M059J (cell line): ENCODE results near the gene MIA2. TPM values are rescaled to one million over a fixed set of nuclear protein-coding genes. Genes with fewer than 3 reads are reported as not detected.
"Not testable (repeated sequence)": the region's sequence is repeated elsewhere in the genome, so short reads cannot be mapped to it uniquely, and the experiment has no call there.

Source experiments
- DNase-seq: peaks from one replicate; pipeline ENCODE4 v3.0.0-alpha.2; 2012; ENCODE audit warnings: low read depth
- total RNA-seq: library from RNA; depleted of rRNA; stranded (reverse); fragments of >200 nt; shearing (Covaris generic); gene quantifications from 2 replicates; pipeline ENCODE4 v1.2.3, GENCODE V29; 2014; rRNA removed

The MIA2 gene
- 18.0 and 20.1 TPM in 2 replicates for total RNA-seq

GRCh38 chr14:39233680-39234326, at the start of gene MIA2:
Gene MIA2 (plus strand): TSS chr14:39233915. CDS start chr14:39234115, 200 bp downstream.
- no peak for DNase-seq

- DNase-seq: no peak
These were observed 49.0 kb upstream of the MIA2 start for GRCh38 chr14:39184628-39185255.

- DNase-seq: no peak
These were observed 48.3 kb upstream of the MIA2 start for GRCh38 chr14:39185256-39186049.

- DNase-seq: no peak
These were observed 46.7 kb upstream of the MIA2 start for GRCh38 chr14:39186941-39187525.

GRCh38 chr14:39203659-39204606, 29.8 kb upstream of the MIA2 start:
- peak; percentile 51 for DNase-seq

GRCh38 chr14:39207430-39207829, 26.3 kb upstream of the MIA2 start:
- not testable (repeated sequence) for DNase-seq

GRCh38 chr14:39211109-39211741, 22.5 kb upstream of the MIA2 start:
- DNase-seq: no peak

- peak; percentile 63 for DNase-seq
These were observed 21.7 kb upstream of the MIA2 start for GRCh38 chr14:39212034-39212433.

GRCh38 chr14:39212693-39213092, 21.0 kb upstream of the MIA2 start:
- DNase-seq: no peak

- DNase-seq: peak; percentile 29
These were observed 16.4 kb upstream of the MIA2 start for GRCh38 chr14:39217214-39217879.

- peak; percentile 89 for DNase-seq
These were observed 15.4 kb upstream of the MIA2 start for GRCh38 chr14:39218171-39218769.

GRCh38 chr14:39219075-39219499, 14.6 kb upstream of the MIA2 start:
- peak; percentile 94 for DNase-seq

- DNase-seq: peak; percentile 5
These were observed 13.2 kb upstream of the MIA2 start for GRCh38 chr14:39220473-39220872.

- no peak for DNase-seq
These were observed 5.7 kb upstream of the MIA2 start for GRCh38 chr14:39228044-39228443.

- DNase-seq: no peak
These were observed 5.0 kb upstream of the MIA2 start for GRCh38 chr14:39228509-39229221.

- DNase-seq: peak; percentile 47
These were observed 4.5 kb upstream of the MIA2 start for GRCh38 chr14:39229222-39229543.

- DNase-seq: no peak
These were observed 4.1 kb upstream of the MIA2 start for GRCh38 chr14:39229601-39230110.

GRCh38 chr14:39230416-39231035, 3.2 kb upstream of the MIA2 start:
- DNase-seq: peak; percentile 14
